Body of pancreas (tissue), 4 donors: Measurements from ENCODE around the gene ADPRHL1.

Source experiments
- POLR2A ChIP-seq, 3 donors: fragments of 450-650 bp; IDR thresholded peaks; one replicate each; pipeline ENCODE4 v1.6.1; 2016; ENCODE audit warnings: antibody characterized with exemption in 3 of 3, mild to moderate bottlenecking in 2 of 3
- TF ChIP-seq, protein P1 (sequence below), 7 experiments: fragments of 450-650 bp in 4 of 7; fragments of 200-600 bp in 3 of 7; sonication (generic) in 3 of 7; IDR thresholded peaks; one replicate each; pipeline ENCODE4 v1.5.1; 2016 to 2019; ENCODE audit warnings: antibody characterized with exemption in 7 of 7

GRCh38 chr13:113350938-113351335 is 102.4 kb downstream of the ADPRHL1 start:
- TF ChIP-seq, protein P1, sequence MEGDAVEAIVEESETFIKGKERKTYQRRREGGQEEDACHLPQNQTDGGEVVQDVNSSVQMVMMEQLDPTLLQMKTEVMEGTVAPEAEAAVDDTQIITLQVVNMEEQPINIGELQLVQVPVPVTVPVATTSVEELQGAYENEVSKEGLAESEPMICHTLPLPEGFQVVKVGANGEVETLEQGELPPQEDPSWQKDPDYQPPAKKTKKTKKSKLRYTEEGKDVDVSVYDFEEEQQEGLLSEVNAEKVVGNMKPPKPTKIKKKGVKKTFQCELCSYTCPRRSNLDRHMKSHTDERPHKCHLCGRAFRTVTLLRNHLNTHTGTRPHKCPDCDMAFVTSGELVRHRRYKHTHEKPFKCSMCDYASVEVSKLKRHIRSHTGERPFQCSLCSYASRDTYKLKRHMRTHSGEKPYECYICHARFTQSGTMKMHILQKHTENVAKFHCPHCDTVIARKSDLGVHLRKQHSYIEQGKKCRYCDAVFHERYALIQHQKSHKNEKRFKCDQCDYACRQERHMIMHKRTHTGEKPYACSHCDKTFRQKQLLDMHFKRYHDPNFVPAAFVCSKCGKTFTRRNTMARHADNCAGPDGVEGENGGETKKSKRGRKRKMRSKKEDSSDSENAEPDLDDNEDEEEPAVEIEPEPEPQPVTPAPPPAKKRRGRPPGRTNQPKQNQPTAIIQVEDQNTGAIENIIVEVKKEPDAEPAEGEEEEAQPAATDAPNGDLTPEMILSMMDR (IDR thresholded peaks at IDR 0.05), result no peak
- no peak for TF ChIP-seq POLR2A (IDR thresholded peaks at IDR 0.05)
